Vagina (tissue), 2 donors: Measurements from ENCODE around the gene C1QL1.

Experiments
- POLR2A ChIP-seq, 2 donors: fragments of 450-650 bp; IDR thresholded peaks; one replicate each; pipeline ENCODE4 v1.6.1; 2017; ENCODE audit warnings: antibody characterized with exemption in 2 of 2, mild to moderate bottlenecking in 2 of 2, moderate library complexity in 2 of 2
- TF ChIP-seq, protein P1 (sequence below), 3 experiments: fragments of 450-650 bp in 2 of 3; fragments of 200-600 bp in 1 of 3; sonication (generic) in 1 of 3; IDR thresholded peaks; one replicate each; pipeline ENCODE4 v1.5.1; 2017 to 2019; ENCODE audit warnings: antibody characterized with exemption in 3 of 3, mild to moderate bottlenecking in 2 of 3, moderate library complexity in 2 of 3

GRCh38 chr17:44998646-44999045, 30.5 kb upstream of the C1QL1 start:
- TF ChIP-seq, protein P1, sequence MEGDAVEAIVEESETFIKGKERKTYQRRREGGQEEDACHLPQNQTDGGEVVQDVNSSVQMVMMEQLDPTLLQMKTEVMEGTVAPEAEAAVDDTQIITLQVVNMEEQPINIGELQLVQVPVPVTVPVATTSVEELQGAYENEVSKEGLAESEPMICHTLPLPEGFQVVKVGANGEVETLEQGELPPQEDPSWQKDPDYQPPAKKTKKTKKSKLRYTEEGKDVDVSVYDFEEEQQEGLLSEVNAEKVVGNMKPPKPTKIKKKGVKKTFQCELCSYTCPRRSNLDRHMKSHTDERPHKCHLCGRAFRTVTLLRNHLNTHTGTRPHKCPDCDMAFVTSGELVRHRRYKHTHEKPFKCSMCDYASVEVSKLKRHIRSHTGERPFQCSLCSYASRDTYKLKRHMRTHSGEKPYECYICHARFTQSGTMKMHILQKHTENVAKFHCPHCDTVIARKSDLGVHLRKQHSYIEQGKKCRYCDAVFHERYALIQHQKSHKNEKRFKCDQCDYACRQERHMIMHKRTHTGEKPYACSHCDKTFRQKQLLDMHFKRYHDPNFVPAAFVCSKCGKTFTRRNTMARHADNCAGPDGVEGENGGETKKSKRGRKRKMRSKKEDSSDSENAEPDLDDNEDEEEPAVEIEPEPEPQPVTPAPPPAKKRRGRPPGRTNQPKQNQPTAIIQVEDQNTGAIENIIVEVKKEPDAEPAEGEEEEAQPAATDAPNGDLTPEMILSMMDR (IDR thresholded peaks at IDR 0.05), result no peak
- no peak for TF ChIP-seq POLR2A (IDR thresholded peaks at IDR 0.05)
